IMR-90 (cell line): ENCODE measurements around the gene LAMC3. TPM values are rescaled to one million over a fixed set of nuclear protein-coding genes. Genes with fewer than 3 reads are reported as not detected.

Experiments used
- ATAC-seq: fragments of 200-7000 bp; cut with Tn5 transposase; 2 replicates; pipeline ENCODE4 v1.9.1; 2020; ENCODE audit warnings: low read depth, mild to moderate bottlenecking, moderate library complexity
- BruUV-seq: library from RNA; stranded (reverse); fragments of 400-500 nt; replicated peaks from 2 replicates; lab custom pipeline; 2021; lab: Mats Ljungman, UMichigan
- CTCF ChIA-PET: fragments of 300-600 bp; formaldehyde crosslinking; extraction: SDS; loops from one replicate; lab custom pipeline; 2021; ENCODE audit warnings: antibody characterized with exemption; lab: Yijun Ruan, JAX
- POLR2A ChIA-PET: fragments of 300-600 bp; sonication (Branson Sonifier 250); formaldehyde crosslinking; loops from one replicate; lab custom pipeline; 2022; ENCODE audit warnings: antibody characterized with exemption; ENCODE audit not compliant: unreplicated experiment; lab: Charles Lee
- DNase-seq: peaks from one replicate; pipeline ENCODE4 v3.0.0; 2013
- H2AFZ ChIP-seq: replicated peaks from 2 replicates; pipeline ENCODE3; 2013; ENCODE audit warnings: low read length, mild to moderate bottlenecking; ENCODE audit not compliant: poor library complexity
- H2AK5ac ChIP-seq: 2 replicates; pipeline ENCODE4 v1.6.1; 2013; ENCODE audit warnings: low read depth, low read length, inconsistent platforms
- H2AK9ac ChIP-seq: replicated peaks from 2 replicates; pipeline ENCODE3; 2013; ENCODE audit warnings: mild to moderate bottlenecking, low read depth, low read length, moderate library complexity; ENCODE audit not compliant: poor library complexity
- H2BK120ac ChIP-seq: 2 replicates; pipeline ENCODE4 v1.6.1; 2013; ENCODE audit warnings: low read depth, low read length, inconsistent platforms
- H2BK15ac ChIP-seq: 3 replicates; pipeline ENCODE4 v1.6.1; 2013; ENCODE audit warnings: low read depth, low read length, inconsistent platforms
- H2BK20ac ChIP-seq: 2 replicates; pipeline ENCODE4 v1.6.1; 2013; ENCODE audit warnings: low read depth, mild to moderate bottlenecking, inconsistent platforms, low read length, moderate library complexity
- H2BK5ac ChIP-seq: 2 replicates; pipeline ENCODE4 v1.6.1; 2013; ENCODE audit warnings: mild to moderate bottlenecking, low read depth, low read length, inconsistent platforms; ENCODE audit not compliant: poor library complexity, severe bottlenecking
- H3K14ac ChIP-seq: replicated peaks from 2 replicates; pipeline ENCODE4 v1.6.1; 2013; ENCODE audit warnings: low read depth, low read length, inconsistent platforms
- H3K18ac ChIP-seq: 2 replicates; pipeline ENCODE4 v1.6.1; 2013; ENCODE audit warnings: low read depth, low read length, control low read depth
- H3K23ac ChIP-seq: 2 replicates; pipeline ENCODE4 v1.6.1; 2013; ENCODE audit warnings: low read depth, low read length, inconsistent platforms
- H3K27ac ChIP-seq: 2 replicates; pipeline ENCODE4 v1.5.1; 2013; ENCODE audit warnings: mild to moderate bottlenecking, control low read depth, low read length; ENCODE audit not compliant: insufficient read depth
- H3K27me3 ChIP-seq: 2 replicates; pipeline ENCODE4 v1.6.1; 2013; ENCODE audit warnings: low read length; ENCODE audit not compliant: control insufficient read depth, insufficient read depth
- H3K36me3 ChIP-seq: 2 replicates; pipeline ENCODE4 v1.6.1; 2013; ENCODE audit warnings: low read length, mixed read lengths; ENCODE audit not compliant: control insufficient read depth, insufficient read depth
- H3K4ac ChIP-seq: 2 replicates; pipeline ENCODE4 v1.6.1; 2013; ENCODE audit warnings: low read depth, low read length, inconsistent platforms
- H3K4me1 ChIP-seq: 2 replicates; pipeline ENCODE4 v1.6.1; 2013; ENCODE audit warnings: low read length, mixed read lengths; ENCODE audit not compliant: control insufficient read depth, insufficient read depth
- H3K4me2 ChIP-seq: 2 replicates; pipeline ENCODE4 v1.6.1; 2013; ENCODE audit warnings: low read depth, mild to moderate bottlenecking, control low read depth, low read length, moderate library complexity
- H3K4me3 ChIP-seq: 2 replicates; pipeline ENCODE4 v1.5.1; 2013; ENCODE audit warnings: low read depth, mild to moderate bottlenecking, control low read depth, low read length, moderate library complexity; ENCODE audit not compliant: insufficient read depth
- H3K56ac ChIP-seq: 2 replicates; pipeline ENCODE4 v1.6.1; 2013; ENCODE audit warnings: low read length, inconsistent platforms; ENCODE audit not compliant: insufficient read depth; ENCODE audit errors: extremely low read depth
- H3K79me1 ChIP-seq, 2 experiments: 2 replicates each; pipeline ENCODE4 v1.6.1; 2013; ENCODE audit warnings: low read length in 2 of 2, inconsistent platforms in 1 of 2, low read depth in 1 of 2
- H3K9ac ChIP-seq: 2 replicates; pipeline ENCODE4 v1.6.1; 2013; ENCODE audit warnings: low read depth, low read length, control low read depth
- H3K9me1 ChIP-seq: 2 replicates; pipeline ENCODE4 v1.6.1; 2013; ENCODE audit warnings: low read length, inconsistent platforms; ENCODE audit not compliant: insufficient read depth
- H3K9me3 ChIP-seq: 2 replicates; pipeline ENCODE4 v1.6.1; 2013; ENCODE audit warnings: low read length; ENCODE audit not compliant: control insufficient read depth, insufficient read depth
- H4K20me1 ChIP-seq: 2 replicates; pipeline ENCODE4 v1.6.1; 2013; ENCODE audit warnings: low read length, inconsistent platforms; ENCODE audit not compliant: insufficient read depth
- H4K5ac ChIP-seq: 2 replicates; pipeline ENCODE4 v1.6.1; 2013; ENCODE audit warnings: mild to moderate bottlenecking, low read depth, low read length, control low read depth
- H4K8ac ChIP-seq, 2 experiments: 2 replicates each; pipeline ENCODE4 v1.6.1; 2013; ENCODE audit warnings: low read depth in 2 of 2, low read length in 2 of 2, control low read depth in 1 of 2, inconsistent platforms in 1 of 2
- H4K91ac ChIP-seq: 2 replicates; pipeline ENCODE4 v1.6.1; 2013; ENCODE audit warnings: low read depth, low read length, inconsistent platforms; ENCODE audit not compliant: insufficient read depth
- BHLHE40 ChIP-seq: fragments of 150-350 bp; IDR thresholded peaks from 2 replicates; pipeline ENCODE4 v1.6.1; 2016; ENCODE audit warnings: mild to moderate bottlenecking, low read depth, low read length
- CEBPB ChIP-seq: IDR thresholded peaks from 2 replicates; pipeline ENCODE4 v1.6.1; 2012; ENCODE audit warnings: low read depth, low read length, improper control_type of control experiment
- CHD1 ChIP-seq: IDR thresholded peaks from 2 replicates; pipeline ENCODE4 v1.6.1; 2012; ENCODE audit warnings: low read depth, low read length, improper control_type of control experiment
- FOS ChIP-seq: fragments of 150-350 bp; IDR thresholded peaks from 2 replicates; pipeline ENCODE4 v1.6.1; 2016; ENCODE audit warnings: low read depth, low read length
- MAFK ChIP-seq: IDR thresholded peaks from 2 replicates; pipeline ENCODE4 v1.6.1; 2012; ENCODE audit warnings: low read depth, low read length, improper control_type of control experiment
- MXI1 ChIP-seq: IDR thresholded peaks from 2 replicates; pipeline ENCODE4 v1.6.1; 2012; ENCODE audit warnings: low read depth, mild to moderate bottlenecking, low read length, moderate library complexity, borderline replicate concordance
- POLR2A ChIP-seq: IDR thresholded peaks from 2 replicates; pipeline ENCODE4 v1.6.1; 2012; ENCODE audit warnings: mild to moderate bottlenecking, low read depth, low read length
- RCOR1 ChIP-seq: IDR thresholded peaks from 2 replicates; pipeline ENCODE4 v1.6.1; 2012; ENCODE audit warnings: mild to moderate bottlenecking, low read length, improper control_type of control experiment; ENCODE audit not compliant: insufficient replicate concordance
- RFX5 ChIP-seq: IDR thresholded peaks from 2 replicates; pipeline ENCODE4 v1.8.0; 2012; ENCODE audit warnings: low read depth, mild to moderate bottlenecking, low read length, moderate library complexity
- SMC3 ChIP-seq: fragments of 150-350 bp; IDR thresholded peaks from 2 replicates; pipeline ENCODE4 v1.6.1; 2016; ENCODE audit warnings: low read depth, mild to moderate bottlenecking, antibody characterized with exemption, low read length, moderate library complexity
- WGBS, 2 experiments: methylation state at CpG; one replicate each; pipeline versions ENCODE4 v1.1.5 to v1.1.7; 2013; ENCODE audit warnings: missing lambda C conversion rate in 2 of 2; ENCODE audit not compliant: insufficient read length in 1 of 2; ENCODE audit errors: extremely low coverage in 2 of 2; 5-methylcytosine and 5-hydroxymethylcytosine counted together
- dilution Hi-C: fragments of 300-500 bp; cut with HindIII; formaldehyde crosslinking; loops from one replicate; pipeline ENCODE4 v1.14.3; 2018; ENCODE audit warnings: low sequenced_read_pairs; ENCODE audit not compliant: unreplicated experiment
- in situ Hi-C: fragments of 300-500 bp; cut with MboI; formaldehyde crosslinking; loops from 3 replicates; pipeline ENCODE4 v1.14.3; 2019; ENCODE audit warnings: low sequenced_read_pairs, inconsistent platforms, mixed read lengths
- intact Hi-C: fragments of 100-400 bp; cut with micrococcal nuclease; formaldehyde crosslinking; loops from 2 replicates; pipeline ENCODE4 v1.10.0; 2022
- polyA plus RNA-seq, 3 experiments: library from polyadenylated mRNA; depleted of rRNA; stranded (reverse); fragments of >200 nt; gene quantifications; 2 replicates each; pipeline ENCODE4 v1.2.3, GENCODE V29; 2012; ENCODE audit warnings: low replicate concordance in 1 of 3
- total RNA-seq: library from RNA; depleted of rRNA; stranded (reverse); fragments of >200 nt; gene quantifications from 2 replicates; pipeline ENCODE4 v1.2.3, GENCODE V29; 2012
- TF ChIP-seq, protein P1 (sequence below): fragments of 150-350 bp; IDR thresholded peaks from 2 replicates; pipeline ENCODE4 v1.6.1; 2016; ENCODE audit warnings: low read depth, mild to moderate bottlenecking, low read length, moderate library complexity, borderline replicate concordance

The LAMC3 gene
- total and polyA plus RNA-seq, 2 of the 4 experiments (the other 2 are of a cell fraction), result not detected

DNA sequence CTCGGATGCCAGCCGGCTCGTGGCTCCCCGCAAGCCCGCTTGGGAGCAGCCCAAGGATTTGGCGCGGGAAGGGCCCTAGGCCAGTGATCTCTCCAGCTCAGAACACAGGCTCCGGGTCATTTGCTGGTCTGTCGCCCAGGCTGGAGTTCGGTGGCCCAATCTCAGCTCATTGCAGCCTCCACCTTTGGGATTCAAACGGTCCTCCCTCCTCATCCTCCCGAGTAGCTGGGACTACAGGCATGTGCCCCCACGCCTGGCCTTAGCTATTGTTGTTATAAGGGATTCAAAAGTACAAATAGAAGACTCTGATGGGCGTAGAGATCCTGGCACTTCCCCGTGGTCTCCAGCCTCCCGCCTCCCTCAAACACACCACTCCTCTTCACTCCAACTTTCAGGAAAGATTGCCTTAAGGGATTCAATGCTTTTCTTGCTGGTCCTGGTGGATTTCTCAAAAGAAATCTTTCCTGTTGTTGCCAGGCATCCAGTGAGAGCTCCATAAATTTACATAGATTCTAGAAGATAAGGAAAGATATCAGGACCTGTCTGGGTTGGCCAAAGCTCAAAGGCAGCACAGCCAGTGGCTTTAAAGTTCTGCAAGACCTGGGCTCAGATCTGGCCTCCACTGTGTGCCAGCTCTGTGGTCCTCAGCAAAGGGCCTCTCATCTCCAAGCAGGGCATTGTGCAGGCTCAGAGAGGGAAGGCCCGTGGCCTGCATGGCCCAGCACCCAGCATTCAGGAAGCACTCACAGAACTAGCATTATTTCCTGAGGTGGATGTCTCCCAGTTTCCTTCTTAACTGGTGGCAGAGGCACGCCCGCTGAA lies 88.4 kb downstream of the LAMC3 start:
- no peak overlapping the region for H3K18ac ChIP-seq
- H2BK120ac ChIP-seq, result no peak overlapping the region
- H2BK5ac ChIP-seq, result no peak overlapping the region
- H3K36me3 ChIP-seq, result no peaks in the 10 kb centered on the region
- dilution Hi-C loops (no loop called here), in situ Hi-C loops (no loop called here), intact Hi-C loops (no loop called here)
- H3K27me3 ChIP-seq, result peaks cover 54% of the 10 kb centered on the region
- H3K56ac ChIP-seq, result no peak overlapping the region
- CTCF ChIA-PET, result interaction anchor here (0.6 kb wide), 1 partner anchor 151 kb away, joined by 3 read pairs; no protein-coding TSS in a partner anchor
- no peak overlapping the region for H3K9ac ChIP-seq
- H3K79me1 ChIP-seq, result no peaks in the 10 kb centered on the region
- POLR2A ChIA-PET, result no interaction called here
- H3K4me2 ChIP-seq, result no peak overlapping the region
- no TSS peak for BruUV-seq
- ATAC-seq (no peak), DNase-seq (no peak)
- H3K4ac ChIP-seq, result no peak overlapping the region
- H2AK9ac ChIP-seq, result no peak overlapping the region
- H2AK5ac ChIP-seq, result no peak overlapping the region
- no peak overlapping the region for H3K14ac ChIP-seq
- peaks cover 2% of the 10 kb centered on the region; the same call in 1 of the 2 replicates for H3K4me1 ChIP-seq
- TF ChIP-seq CEBPB (no peak), CHD1 (no peak), BHLHE40 (no peak), POLR2A (no peak), FOS (no peak), MAFK (no peak), SMC3 (no peak), MXI1 (no peak), RFX5 (no peak), RCOR1 (no peak)
- TF ChIP-seq, protein P1, sequence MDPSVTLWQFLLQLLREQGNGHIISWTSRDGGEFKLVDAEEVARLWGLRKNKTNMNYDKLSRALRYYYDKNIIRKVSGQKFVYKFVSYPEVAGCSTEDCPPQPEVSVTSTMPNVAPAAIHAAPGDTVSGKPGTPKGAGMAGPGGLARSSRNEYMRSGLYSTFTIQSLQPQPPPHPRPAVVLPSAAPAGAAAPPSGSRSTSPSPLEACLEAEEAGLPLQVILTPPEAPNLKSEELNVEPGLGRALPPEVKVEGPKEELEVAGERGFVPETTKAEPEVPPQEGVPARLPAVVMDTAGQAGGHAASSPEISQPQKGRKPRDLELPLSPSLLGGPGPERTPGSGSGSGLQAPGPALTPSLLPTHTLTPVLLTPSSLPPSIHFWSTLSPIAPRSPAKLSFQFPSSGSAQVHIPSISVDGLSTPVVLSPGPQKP, result no peak
- no peaks in the 10 kb centered on the region for H4K20me1 ChIP-seq
- no peak overlapping the region for H2BK15ac ChIP-seq
- no peak overlapping the region for H4K5ac ChIP-seq
- H3K23ac ChIP-seq, result no peak overlapping the region; the same call in 1 of the 2 replicates
- H3K4me3 ChIP-seq, result no peak overlapping the region
- no peak overlapping the region for H4K91ac ChIP-seq
- H2AFZ ChIP-seq, result peak overlapping the region; percentile 43
- no peak overlapping the region for H2BK20ac ChIP-seq
- no peaks in the 10 kb centered on the region for H3K9me1 ChIP-seq
- H3K9me3 ChIP-seq, result 0 out of 2 replicates have a peak, but pooled peaks cover 2% of the 10 kb centered on the region
- WGBS, 2 experiments, result 75% methylated on average over 1 of the region's 19 CpGs; no CpG with 5 or more reads in 1 of the 2 experiments
- no peak overlapping the region for H3K27ac ChIP-seq
- H4K8ac ChIP-seq, result no peak overlapping the region
